Peyer's patch (tissue), 4 donors: ENCODE results near the gene RAP1A. TPM values are rescaled to one million over a fixed set of nuclear protein-coding genes. Genes with fewer than 3 reads are reported as not detected.

ENCODE experiments used
- DNase-seq, 3 donors: peaks; one replicate each; pipeline ENCODE4 v3.0.0-alpha.2; 2017 to 2019
- H3K27ac ChIP-seq, 4 donors: fragments of 200-600 bp; sonication (generic); one replicate each; pipeline ENCODE4 v1.5.1; 2016 to 2019
- H3K27me3 ChIP-seq, 2 donors: fragments of 200-600 bp; sonication (generic); one replicate each; pipeline ENCODE4 v1.5.1; 2019
- H3K36me3 ChIP-seq, 3 donors: fragments of 200-600 bp; sonication (generic); one replicate each; pipeline ENCODE4 v1.5.1; 2016 to 2019
- H3K4me1 ChIP-seq, 4 donors: fragments of 200-600 bp; sonication (generic); one replicate each; pipeline ENCODE4 v1.5.1; 2016 to 2019
- H3K4me3 ChIP-seq, 4 donors: fragments of 200-600 bp; sonication (generic); 1 replicate in 3 of 4; 2 replicates in 1 of 4; pipeline ENCODE4 v1.5.1; 2016 to 2019; ENCODE audit warnings: mild to moderate bottlenecking in 1 of 4
- H3K9me3 ChIP-seq, 4 donors: fragments of 200-600 bp; sonication (generic); one replicate each; pipeline ENCODE4 v1.5.1; 2016 to 2019; ENCODE audit warnings: mild to moderate bottlenecking in 1 of 4
- CTCF ChIP-seq, 6 experiments: fragments of 450-650 bp in 4 of 6; fragments of 200-600 bp in 2 of 6; sonication (generic) in 1 of 6; IDR thresholded peaks; one replicate each; pipeline ENCODE4 v1.5.1; 2017 to 2019; ENCODE audit warnings: antibody characterized with exemption in 6 of 6, mild to moderate bottlenecking in 3 of 6, moderate library complexity in 1 of 6
- POLR2A ChIP-seq, 2 donors: fragments of 450-650 bp; IDR thresholded peaks; one replicate each; pipeline ENCODE4 v1.5.1; 2017; ENCODE audit warnings: antibody characterized with exemption in 2 of 2, mild to moderate bottlenecking in 2 of 2, moderate library complexity in 2 of 2
- small RNA-seq, 2 donors: library from RNA; depleted of rRNA; stranded (forward); fragments of <200 nt; gene quantifications; one replicate each; pipeline ENCODE3, GENCODE V24; 2016
- total RNA-seq, 4 donors: library from RNA; depleted of rRNA; stranded (reverse); fragments of >200 nt; gene quantifications; one replicate each; pipeline ENCODE4 v1.1.0, GENCODE V29; 2016

RAP1A gene
- total RNA-seq, 4 donors from 2014 or later = 16.5 to 66.0 (median 46.2) TPM

DNA sequence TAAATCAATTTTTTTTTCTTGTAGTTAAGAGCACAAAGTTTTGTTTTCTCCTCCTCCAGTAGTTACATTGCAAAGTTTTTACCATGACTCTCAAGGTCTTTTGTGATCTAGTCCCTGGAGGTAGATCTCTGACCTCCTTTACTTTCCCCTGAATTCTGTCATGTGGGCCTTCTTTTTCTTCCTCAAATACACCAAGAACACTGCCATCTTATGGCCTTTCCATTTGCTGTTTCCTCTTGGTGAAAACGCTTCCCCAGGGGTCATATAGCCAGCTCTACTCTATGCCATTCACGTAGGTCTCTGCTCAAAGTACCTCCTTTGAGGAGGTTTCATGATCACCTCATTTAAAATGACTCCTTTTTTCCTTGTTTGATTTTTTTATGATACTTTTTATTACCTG, 138.8 kb downstream of the RAP1A start:
- no peaks in the 10 kb centered on the region for H3K9me3 ChIP-seq
- no peaks in the 10 kb centered on the region for H3K27me3 ChIP-seq
- peaks cover 0 to 28% (median 2%) of the 10 kb centered on the region in 4 donors for H3K4me1 ChIP-seq
- H3K27ac ChIP-seq = no peak overlapping the region
- H3K4me3 ChIP-seq = no peak overlapping the region
- DNase-seq = no peak
- no peak for TF ChIP-seq POLR2A (IDR thresholded peaks at IDR 0.05)
- TF ChIP-seq CTCF (IDR thresholded peaks at IDR 0.05) = no peak
- peaks cover 0 to 35% (median 0%) of the 10 kb centered on the region in 3 donors for H3K36me3 ChIP-seq

- H3K4me1 ChIP-seq = peaks cover 0 to 16% (median 0%) of the 10 kb centered on the region in 4 donors
- DNase-seq = no peak
- H3K27me3 ChIP-seq = no peaks in the 10 kb centered on the region
- H3K4me3 ChIP-seq = no peak overlapping the region
- H3K36me3 ChIP-seq = peaks cover 0 to 66% (median 0%) of the 10 kb centered on the region in 3 donors
- no peaks in the 10 kb centered on the region for H3K9me3 ChIP-seq
- TF ChIP-seq POLR2A (IDR thresholded peaks at IDR 0.05) = no peak
- TF ChIP-seq CTCF (IDR thresholded peaks at IDR 0.05) = no peak
- H3K27ac ChIP-seq = no peak overlapping the region
These were observed 142.1 kb downstream of the RAP1A start for GRCh38 chr1:111761717-111762116.

- no peaks in the 10 kb centered on the region for H3K27me3 ChIP-seq
- peaks cover 0 to 72% (median 0%) of the 10 kb centered on the region in 3 donors for H3K36me3 ChIP-seq
These were observed 142.7 kb downstream of the RAP1A start for GRCh38 chr1:111762332-111762731.

More at GRCh38 chr1:111762332-111762731, 142.7 kb downstream of the RAP1A start:
- TF ChIP-seq CTCF (IDR thresholded peaks at IDR 0.05) = no peak
- no peak for TF ChIP-seq POLR2A (IDR thresholded peaks at IDR 0.05)
- Histone ChIP-seq H3K27ac (no peak overlapping the region), H3K4me1 (peaks cover 0 to 10% (median 0%) of the 10 kb centered on the region in 4 donors), H3K9me3 (no peaks in the 10 kb centered on the region), H3K4me3 (no peak overlapping the region)
- DNase-seq = no peak

Small RNA genes lying within 50 kb of the gene (small RNA-seq; reads per million reads assigned to genes)
- gene INKA2 = 0 reads per million in 2 donors
- gene RNU6-151P = 0 reads per million in 2 donors

Other genes starting within 250 kb of the RAP1A start
- gene OVGP1, start 192.1 kb upstream of the RAP1A start, total RNA-seq = 10 to 100 TPM in 2 of 4 donors, 1 to 10 TPM in 2; 3.5 to 13.0 (median 8.5) TPM
- 10 to 100 TPM; 19.0 to 33.0 (median 26.4) TPM for gene WDR77, start 170.5 kb upstream of the RAP1A start, total RNA-seq
- gene ATP5PB, start 170.3 kb upstream of the RAP1A start, total RNA-seq = 100 to 1,000 TPM in 3 of 4 donors, 10 to 100 TPM in 1; 86.6 to 271 (median 136) TPM
- gene C1orf162, start 145.8 kb upstream of the RAP1A start, total RNA-seq = 10 to 100 TPM in 1 of 4 donors, 1 to 10 TPM in 3; 3.9 to 30.5 (median 6.8) TPM
- gene ADORA3, start 116.2 kb upstream of the RAP1A start, total RNA-seq = 10 to 100 TPM in 1 of 4 donors, 1 to 10 TPM in 2, not detected in 1; 2.3 to 14.9 (median 4.7) TPM
- gene TMIGD3, start 116.2 kb upstream of the RAP1A start, total RNA-seq = 10 to 100 TPM in 1 of 4 donors, 1 to 10 TPM in 2, not detected in 1; 2.1 to 27.2 (median 6.4) TPM
- gene INKA2, start 119.6 kb downstream of the RAP1A start, total RNA-seq = 1 to 10 TPM in 2 of 4 donors, under 1 TPM in 1, not detected in 1; 0.88 to 2.3 (median 2.0) TPM
- gene DDX20, start 136.1 kb downstream of the RAP1A start, total RNA-seq = 10 to 100 TPM; 13.5 to 34.7 (median 22.5) TPM